HUES64 (cell line): Measurements from ENCODE around the gene DIP2C.

Source experiments
- H3K27ac ChIP-seq: 2 replicates; pipeline ENCODE4 v1.7.0; 2013; ENCODE audit warnings: low read depth, low read length, inconsistent platforms
- H3K27me3 ChIP-seq: 2 replicates; pipeline ENCODE4 v1.6.1; 2013; ENCODE audit warnings: mild to moderate bottlenecking, low read length; ENCODE audit not compliant: insufficient read depth
- H3K36me3 ChIP-seq: 2 replicates; pipeline ENCODE4 v1.6.1; 2013; ENCODE audit warnings: mild to moderate bottlenecking, low read length; ENCODE audit not compliant: insufficient read depth
- H3K4me1 ChIP-seq: 2 replicates; pipeline ENCODE4 v1.6.1; 2013; ENCODE audit warnings: mild to moderate bottlenecking, low read length, moderate library complexity; ENCODE audit not compliant: insufficient read depth
- H3K4me3 ChIP-seq: 2 replicates; pipeline ENCODE4 v1.5.1; 2013; ENCODE audit warnings: mild to moderate bottlenecking, low read length, moderate library complexity
- H3K9ac ChIP-seq: 2 replicates; pipeline ENCODE4 v1.6.1; 2013; ENCODE audit warnings: mild to moderate bottlenecking, low read depth, low read length
- H3K9me3 ChIP-seq: 2 replicates; pipeline ENCODE4 v1.6.1; 2013; ENCODE audit warnings: low read depth, low read length; ENCODE audit not compliant: insufficient read depth
- WGBS: fragments of 150-250, 120-280 bp; methylation state at CpG from one replicate; pipeline ENCODE4 v1.1.7; 2013; ENCODE audit warnings: missing lambda C conversion rate; 5-methylcytosine and 5-hydroxymethylcytosine counted together

The DIP2C gene

GRCh38 chr10:604716-605631, 84.5 kb downstream of the DIP2C start:
- H3K4me3 ChIP-seq, result no peak overlapping the region
- H3K4me1 ChIP-seq, result peaks cover 7% of the 10 kb centered on the region; the same call in 1 of the 2 replicates
- no peak overlapping the region for H3K9ac ChIP-seq
- no peaks in the 10 kb centered on the region for H3K27me3 ChIP-seq
- no peaks in the 10 kb centered on the region for H3K36me3 ChIP-seq
- no peaks in the 10 kb centered on the region for H3K9me3 ChIP-seq
- H3K27ac ChIP-seq, result no peak overlapping the region
- WGBS, result 93% methylated on average over 21 of the region's 21 CpGs

- no peaks in the 10 kb centered on the region for H3K36me3 ChIP-seq
- no peak overlapping the region for H3K27ac ChIP-seq
- H3K9ac ChIP-seq, result no peak overlapping the region
- WGBS, result 82% methylated on average over 6 of the region's 6 CpGs
- H3K27me3 ChIP-seq, result no peaks in the 10 kb centered on the region
- peaks cover 15% of the 10 kb centered on the region for H3K4me1 ChIP-seq
- H3K9me3 ChIP-seq, result no peaks in the 10 kb centered on the region
- no peak overlapping the region for H3K4me3 ChIP-seq
Observed at GRCh38 chr10:603745-604144, 85.7 kb downstream of the DIP2C start.

DNA sequence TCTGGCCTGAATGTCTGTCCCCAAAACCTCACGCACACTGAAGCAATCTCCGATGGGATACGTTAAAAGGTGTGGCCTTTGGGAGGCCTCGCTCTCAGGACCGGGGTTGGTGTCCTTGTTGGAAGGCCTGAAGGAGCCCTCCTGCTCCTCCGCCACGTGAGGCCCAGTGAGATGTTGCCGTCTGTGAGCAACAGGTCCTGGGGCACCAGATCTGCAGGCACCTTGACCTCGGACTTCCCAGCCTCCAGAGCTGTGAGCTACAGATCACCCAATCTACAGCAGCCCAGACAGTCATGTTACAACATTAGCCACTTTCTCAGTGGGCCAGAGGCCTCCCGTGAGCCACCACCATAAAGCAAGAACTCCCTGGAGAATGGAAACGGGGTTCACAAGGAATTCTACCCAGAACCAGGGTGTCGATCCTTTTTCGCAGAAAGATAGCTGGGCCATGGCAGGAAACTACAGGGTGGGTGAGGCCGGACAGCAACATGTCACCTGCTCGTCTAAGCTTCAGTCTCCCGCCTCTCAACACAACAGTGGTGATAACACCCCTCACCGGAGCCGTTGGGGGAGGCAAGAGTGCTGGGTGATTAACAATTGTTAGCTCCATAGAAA, 87.0 kb downstream of the DIP2C start:
- Histone ChIP-seq H3K27ac (no peak overlapping the region), H3K9ac (no peak overlapping the region), H3K9me3 (no peaks in the 10 kb centered on the region), H3K4me3 (no peak overlapping the region), H3K27me3 (no peaks in the 10 kb centered on the region), H3K4me1 (peaks cover 22% of the 10 kb centered on the region), H3K36me3 (no peaks in the 10 kb centered on the region)
- 95% methylated on average over 17 of the region's 18 CpGs for WGBS

GRCh38 chr10:601660-601963, 87.9 kb downstream of the DIP2C start:
- WGBS, result 88% methylated on average over 12 of the region's 12 CpGs
- no peak overlapping the region for H3K4me3 ChIP-seq
- H3K27me3 ChIP-seq, result no peaks in the 10 kb centered on the region
- no peak overlapping the region for H3K9ac ChIP-seq
- peaks cover 22% of the 10 kb centered on the region for H3K4me1 ChIP-seq
- no peak overlapping the region for H3K27ac ChIP-seq
- H3K9me3 ChIP-seq, result no peaks in the 10 kb centered on the region
- H3K36me3 ChIP-seq, result no peaks in the 10 kb centered on the region

GRCh38 chr10:600876-601659, 88.4 kb downstream of the DIP2C start:
- Histone ChIP-seq H3K9ac (no peak overlapping the region), H3K9me3 (no peaks in the 10 kb centered on the region), H3K36me3 (no peaks in the 10 kb centered on the region), H3K27me3 (no peaks in the 10 kb centered on the region), H3K4me1 (peaks cover 22% of the 10 kb centered on the region), H3K27ac (no peak overlapping the region), H3K4me3 (no peak overlapping the region)
- 93% methylated on average over 10 of the region's 11 CpGs for WGBS

GRCh38 chr10:600234-600633, 89.2 kb downstream of the DIP2C start:
- H3K4me3 ChIP-seq, result no peak overlapping the region
- no peak overlapping the region for H3K27ac ChIP-seq
- H3K27me3 ChIP-seq, result no peaks in the 10 kb centered on the region
- peaks cover 22% of the 10 kb centered on the region for H3K4me1 ChIP-seq
- no peaks in the 10 kb centered on the region for H3K9me3 ChIP-seq
- H3K36me3 ChIP-seq, result no peaks in the 10 kb centered on the region
- no peak overlapping the region for H3K9ac ChIP-seq
- 94% methylated on average over 15 of the region's 15 CpGs for WGBS

GRCh38 chr10:599767-600166, 89.7 kb downstream of the DIP2C start:
- no peaks in the 10 kb centered on the region for H3K9me3 ChIP-seq
- H3K27ac ChIP-seq, result no peak overlapping the region
- WGBS, result 97% methylated on average over 9 of the region's 9 CpGs
- no peak overlapping the region for H3K9ac ChIP-seq
- H3K4me3 ChIP-seq, result no peak overlapping the region
- H3K27me3 ChIP-seq, result no peaks in the 10 kb centered on the region
- H3K4me1 ChIP-seq, result peaks cover 22% of the 10 kb centered on the region
- no peaks in the 10 kb centered on the region for H3K36me3 ChIP-seq

DNA sequence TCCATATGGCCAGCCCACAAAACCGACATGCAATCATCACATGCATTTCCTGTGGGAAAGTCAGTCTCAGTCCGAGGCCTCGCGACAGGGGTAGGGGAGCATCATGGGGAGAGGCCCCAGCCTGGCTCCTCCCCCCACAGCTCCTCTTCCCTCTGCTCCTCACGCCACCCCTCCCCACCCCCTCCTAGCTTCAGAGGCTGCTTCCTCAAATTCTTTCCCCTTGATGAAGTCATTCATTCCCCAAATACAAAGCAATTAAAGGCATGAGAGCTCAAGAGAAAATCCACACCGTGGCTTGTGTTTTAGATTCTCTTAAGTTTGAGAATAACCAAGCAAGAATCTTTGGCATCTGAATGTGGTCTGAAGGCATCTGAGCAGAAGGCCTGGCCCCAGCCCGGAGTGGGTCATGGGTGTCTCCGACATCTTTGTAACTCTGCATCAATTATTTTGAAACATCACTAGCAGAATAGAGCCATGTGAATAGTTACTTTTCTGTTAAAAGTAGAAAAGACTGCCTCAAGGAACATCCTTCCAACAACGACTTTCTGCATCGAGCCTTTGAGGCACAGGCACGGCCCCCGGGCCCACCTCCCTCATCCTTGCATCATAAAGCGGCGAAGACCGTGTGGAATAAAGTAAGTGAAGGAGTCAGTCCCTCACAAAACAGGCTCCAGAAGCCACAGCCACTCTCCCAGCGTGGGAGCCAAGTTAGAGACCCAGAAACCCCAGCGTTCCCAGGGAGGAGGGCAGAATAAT, 90.9 kb downstream of the DIP2C start:
- H3K9ac ChIP-seq, result no peak overlapping the region; the same call in 1 of the 2 replicates
- WGBS, result 71% methylated on average over 17 of the region's 17 CpGs
- H3K9me3 ChIP-seq, result no peaks in the 10 kb centered on the region
- peak overlapping the region; percentile 40; the same call in 1 of the 2 replicates for H3K27ac ChIP-seq
- no peak overlapping the region for H3K4me3 ChIP-seq
- H3K27me3 ChIP-seq, result no peaks in the 10 kb centered on the region
- peaks cover 21% of the 10 kb centered on the region for H3K4me1 ChIP-seq
- H3K36me3 ChIP-seq, result no peaks in the 10 kb centered on the region

GRCh38 chr10:597976-598375, 91.5 kb downstream of the DIP2C start:
- 93% methylated on average over 17 of the region's 17 CpGs for WGBS
- peaks cover 18% of the 10 kb centered on the region for H3K4me1 ChIP-seq
- H3K9me3 ChIP-seq, result no peaks in the 10 kb centered on the region
- H3K4me3 ChIP-seq, result no peak overlapping the region
- no peaks in the 10 kb centered on the region for H3K27me3 ChIP-seq
- no peaks in the 10 kb centered on the region for H3K36me3 ChIP-seq
- no peak overlapping the region for H3K9ac ChIP-seq
- no peak overlapping the region for H3K27ac ChIP-seq

DNA sequence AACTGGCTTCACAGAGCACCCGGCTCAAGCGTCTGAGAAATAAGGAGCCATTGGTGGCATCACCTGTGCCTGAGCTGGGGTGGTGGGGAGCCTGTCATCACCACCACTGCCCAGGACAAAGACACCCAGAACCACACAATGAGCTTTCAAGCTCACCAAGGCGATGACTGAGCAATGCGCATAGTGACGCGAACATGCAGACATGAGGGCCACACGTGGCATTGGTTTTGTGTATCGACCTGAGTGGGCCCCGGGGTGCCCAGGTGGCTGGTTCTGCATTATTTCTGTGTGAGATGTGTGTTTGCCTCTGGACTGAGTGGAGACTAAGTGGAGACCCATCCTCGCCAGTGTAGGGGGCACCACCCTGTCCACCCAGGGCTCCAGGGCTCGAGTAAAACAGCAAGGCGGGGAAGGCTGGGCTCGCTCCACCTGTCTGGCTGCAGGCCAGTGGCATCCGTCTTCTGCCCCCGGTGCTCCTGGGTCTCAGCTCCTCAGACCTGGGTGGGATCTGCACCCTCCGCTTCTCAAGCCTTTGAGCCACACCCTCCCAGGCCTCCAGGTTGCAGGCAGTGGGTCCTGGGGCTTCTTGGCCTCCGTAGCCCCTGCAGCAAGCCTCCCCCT, 92.6 kb downstream of the DIP2C start:
- no peak overlapping the region for H3K27ac ChIP-seq

More for the DNA sequence above, 92.6 kb downstream of the DIP2C start:
- H3K27me3 ChIP-seq, result no peaks in the 10 kb centered on the region
- H3K9ac ChIP-seq, result no peak overlapping the region
- H3K9me3 ChIP-seq, result no peaks in the 10 kb centered on the region
- H3K36me3 ChIP-seq, result no peaks in the 10 kb centered on the region
- WGBS, result 96% methylated on average over 17 of the region's 17 CpGs
- no peak overlapping the region for H3K4me3 ChIP-seq
- H3K4me1 ChIP-seq, result peaks cover 16% of the 10 kb centered on the region
